ENCODE results near the gene PTPRK.

Gene PTPRK

GRCh38 chr6:128358244-128358776 lies 162.1 kb downstream of the PTPRK start:
- Histone ChIP-seq H3K36me3 (ENCODE audit: control insufficient read depth, insufficient read depth, low read length) (no peaks in the 10 kb centered on the region), H3K27me3 (replicated peaks; ENCODE audit: control insufficient read depth, insufficient read depth, low read length) (no peaks in the 10 kb centered on the region), H3K4me3 (replicated peaks; ENCODE audit: low read depth, low read length) (no peak overlapping the region)
- TF ChIP-seq CTCF (IDR thresholded peaks at IDR 0.05; ENCODE audit: insufficient read depth, low read length, poor library complexity, severe bottlenecking), result no peak
- DNase-seq (ENCODE audit: extremely low read depth, insufficient read length), result no peak

GRCh38 chr6:128357392-128358130 lies 162.8 kb downstream of the PTPRK start:
- no peaks in the 10 kb centered on the region for H3K27me3 ChIP-seq (replicated peaks; ENCODE audit: control insufficient read depth, insufficient read depth, low read length)
- H3K4me3 ChIP-seq (replicated peaks; ENCODE audit: low read depth, low read length), result no peak overlapping the region
- TF ChIP-seq CTCF (IDR thresholded peaks at IDR 0.05; ENCODE audit: insufficient read depth, low read length, poor library complexity, severe bottlenecking), result no peak
- DNase-seq (ENCODE audit: extremely low read depth, insufficient read length), result no peak
- no peaks in the 10 kb centered on the region for H3K36me3 ChIP-seq (ENCODE audit: control insufficient read depth, insufficient read depth, low read length)

- no peak for TF ChIP-seq CTCF (IDR thresholded peaks at IDR 0.05; ENCODE audit: insufficient read depth, low read length, poor library complexity, severe bottlenecking)
- H3K27me3 ChIP-seq (replicated peaks; ENCODE audit: control insufficient read depth, insufficient read depth, low read length), result no peaks in the 10 kb centered on the region
- no peak for DNase-seq (ENCODE audit: extremely low read depth, insufficient read length)
Observed at GRCh38 chr6:128352366-128352765, 168.0 kb downstream of the PTPRK start.

GRCh38 chr6:128351255-128351514 lies 169.2 kb downstream of the PTPRK start:
- Histone ChIP-seq H3K36me3 (ENCODE audit: control insufficient read depth, insufficient read depth, low read length) (no peaks in the 10 kb centered on the region), H3K27me3 (replicated peaks; ENCODE audit: control insufficient read depth, insufficient read depth, low read length) (no peaks in the 10 kb centered on the region), H3K4me3 (replicated peaks; ENCODE audit: low read depth, low read length) (no peak overlapping the region)
- DNase-seq (ENCODE audit: extremely low read depth, insufficient read length), result no peak
- TF ChIP-seq CTCF (IDR thresholded peaks at IDR 0.05; ENCODE audit: insufficient read depth, low read length, poor library complexity, severe bottlenecking), result no peak

More at GRCh38 chr6:128352366-128352765, 168.0 kb downstream of the PTPRK start:
- H3K4me3 ChIP-seq (replicated peaks; ENCODE audit: low read depth, low read length), result no peak overlapping the region
- no peaks in the 10 kb centered on the region for H3K36me3 ChIP-seq (ENCODE audit: control insufficient read depth, insufficient read depth, low read length)

- Histone ChIP-seq H3K4me3 (replicated peaks; ENCODE audit: low read depth, low read length) (no peak overlapping the region), H3K27me3 (replicated peaks; ENCODE audit: control insufficient read depth, insufficient read depth, low read length) (no peaks in the 10 kb centered on the region), H3K36me3 (ENCODE audit: control insufficient read depth, insufficient read depth, low read length) (no peaks in the 10 kb centered on the region)
- no peak for TF ChIP-seq CTCF (IDR thresholded peaks at IDR 0.05; ENCODE audit: insufficient read depth, low read length, poor library complexity, severe bottlenecking)
- DNase-seq (ENCODE audit: extremely low read depth, insufficient read length), result no peak
Observed at GRCh38 chr6:128350416-128351254, 169.8 kb downstream of the PTPRK start.
